PFSK-1 (cell line): ENCODE results near the gene DNAJB14.

ENCODE experiments used
- FOXP2 ChIP-seq: optimal IDR thresholded peaks from 2 replicates; pipeline ENCODE3; 2011; ENCODE audit warnings: borderline replicate concordance, control low read depth, inconsistent platforms; ENCODE audit not compliant: insufficient read depth; ENCODE audit errors: extremely low read length, extremely low read depth
- POLR2AphosphoS5 ChIP-seq: IDR thresholded peaks from 2 replicates; pipeline ENCODE4 v1.6.1; 2012; ENCODE audit warnings: low read depth, mild to moderate bottlenecking, control low read depth, low read length, moderate library complexity
- SIN3A ChIP-seq: IDR thresholded peaks from 2 replicates; pipeline ENCODE4 v1.6.1; 2012; ENCODE audit warnings: mild to moderate bottlenecking, low read length, moderate library complexity, borderline replicate concordance; ENCODE audit not compliant: insufficient read depth
- TAF1 ChIP-seq: IDR thresholded peaks from 2 replicates; pipeline ENCODE4 v1.6.1; 2012; ENCODE audit warnings: low read length, control low read depth, borderline replicate concordance; ENCODE audit not compliant: insufficient read depth
- TF ChIP-seq, protein P1 (sequence below), 2 experiments: IDR thresholded peaks; 2 replicates each; pipeline versions ENCODE4 v1.6.1 to v1.8.0; 2011 to 2012; ENCODE audit warnings: low read depth in 2 of 2, low read length in 2 of 2, control low read depth in 1 of 2, inconsistent platforms in 1 of 2, mild to moderate bottlenecking in 1 of 2, moderate library complexity in 1 of 2; ENCODE audit not compliant: insufficient read depth in 1 of 2

Gene DNAJB14

DNA sequence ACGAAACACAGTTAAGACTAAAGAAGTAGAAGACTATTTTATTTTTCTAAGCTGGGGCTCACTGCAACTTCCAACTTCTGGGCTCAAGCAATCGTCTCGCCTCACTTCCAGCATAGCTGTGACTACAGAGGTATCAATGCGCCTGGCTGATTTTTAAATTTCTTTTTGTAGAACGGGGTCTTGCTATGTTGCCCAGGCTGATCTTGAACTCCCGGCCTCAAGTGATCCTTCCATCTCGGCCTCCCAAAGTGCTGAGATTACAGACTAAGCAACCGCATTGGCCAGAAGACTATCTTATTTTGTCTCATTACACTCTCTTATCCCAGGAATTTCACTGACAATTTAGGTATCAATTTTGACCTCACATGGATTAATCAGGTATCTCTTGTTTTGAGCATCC is 53.4 kb downstream of the DNAJB14 start:
- TF ChIP-seq POLR2AphosphoS5 (no peak), TAF1 (no peak), SIN3A (no peak), FOXP2 (no peak)
- TF ChIP-seq, protein P1, sequence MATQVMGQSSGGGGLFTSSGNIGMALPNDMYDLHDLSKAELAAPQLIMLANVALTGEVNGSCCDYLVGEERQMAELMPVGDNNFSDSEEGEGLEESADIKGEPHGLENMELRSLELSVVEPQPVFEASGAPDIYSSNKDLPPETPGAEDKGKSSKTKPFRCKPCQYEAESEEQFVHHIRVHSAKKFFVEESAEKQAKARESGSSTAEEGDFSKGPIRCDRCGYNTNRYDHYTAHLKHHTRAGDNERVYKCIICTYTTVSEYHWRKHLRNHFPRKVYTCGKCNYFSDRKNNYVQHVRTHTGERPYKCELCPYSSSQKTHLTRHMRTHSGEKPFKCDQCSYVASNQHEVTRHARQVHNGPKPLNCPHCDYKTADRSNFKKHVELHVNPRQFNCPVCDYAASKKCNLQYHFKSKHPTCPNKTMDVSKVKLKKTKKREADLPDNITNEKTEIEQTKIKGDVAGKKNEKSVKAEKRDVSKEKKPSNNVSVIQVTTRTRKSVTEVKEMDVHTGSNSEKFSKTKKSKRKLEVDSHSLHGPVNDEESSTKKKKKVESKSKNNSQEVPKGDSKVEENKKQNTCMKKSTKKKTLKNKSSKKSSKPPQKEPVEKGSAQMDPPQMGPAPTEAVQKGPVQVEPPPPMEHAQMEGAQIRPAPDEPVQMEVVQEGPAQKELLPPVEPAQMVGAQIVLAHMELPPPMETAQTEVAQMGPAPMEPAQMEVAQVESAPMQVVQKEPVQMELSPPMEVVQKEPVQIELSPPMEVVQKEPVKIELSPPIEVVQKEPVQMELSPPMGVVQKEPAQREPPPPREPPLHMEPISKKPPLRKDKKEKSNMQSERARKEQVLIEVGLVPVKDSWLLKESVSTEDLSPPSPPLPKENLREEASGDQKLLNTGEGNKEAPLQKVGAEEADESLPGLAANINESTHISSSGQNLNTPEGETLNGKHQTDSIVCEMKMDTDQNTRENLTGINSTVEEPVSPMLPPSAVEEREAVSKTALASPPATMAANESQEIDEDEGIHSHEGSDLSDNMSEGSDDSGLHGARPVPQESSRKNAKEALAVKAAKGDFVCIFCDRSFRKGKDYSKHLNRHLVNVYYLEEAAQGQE (IDR thresholded peaks at IDR 0.05; ENCODE audit: insufficient read depth in 1 of 2, low read depth in 2 of 2, low read length in 2 of 2): no peak

DNA sequence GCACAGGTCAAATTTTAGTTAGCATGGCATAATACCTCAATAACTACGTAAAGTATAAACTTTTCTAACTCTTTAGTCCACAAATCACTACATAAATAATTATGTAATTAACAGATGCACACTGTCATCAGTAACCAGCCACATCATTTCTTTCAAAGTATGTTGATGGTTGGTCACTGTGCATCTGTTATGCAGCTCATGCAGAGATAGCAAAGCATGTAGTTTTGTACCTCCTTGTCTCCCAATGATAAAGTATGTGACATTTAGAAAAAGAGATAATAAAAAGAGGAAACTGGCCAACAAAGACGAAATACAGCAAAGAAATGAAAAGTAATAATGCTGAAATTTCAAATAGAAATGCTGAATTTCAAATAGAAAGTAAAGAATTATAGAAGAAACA is 55.1 kb downstream of the DNAJB14 start:
- TF ChIP-seq, protein P1 (IDR thresholded peaks at IDR 0.05; ENCODE audit: insufficient read depth in 1 of 2, low read depth in 2 of 2, low read length in 2 of 2): no peak
- TF ChIP-seq SIN3A (no peak), TAF1 (no peak), POLR2AphosphoS5 (no peak), FOXP2 (no peak)

DNA sequence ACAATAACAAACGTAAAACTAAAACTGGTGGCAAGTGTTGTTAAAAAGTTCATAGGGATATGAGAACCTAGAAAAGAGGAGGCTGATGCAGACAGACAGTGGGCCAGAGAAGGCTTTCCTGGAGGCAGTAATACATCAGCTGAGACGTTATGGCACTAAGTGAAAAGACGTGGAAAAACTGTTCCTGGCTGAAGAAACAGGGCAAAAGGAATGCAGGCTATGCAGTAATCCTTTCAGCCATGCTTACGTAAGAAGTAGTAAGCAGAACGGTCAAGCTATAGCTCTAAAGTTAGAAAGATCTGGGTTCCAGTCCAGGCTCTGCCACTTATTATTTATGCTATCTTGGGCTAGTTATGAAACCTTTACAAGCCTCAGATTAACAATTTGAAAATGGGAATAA is 58.6 kb downstream of the DNAJB14 start:
- TF ChIP-seq TAF1: no peak
- TF ChIP-seq, protein P1 (IDR thresholded peaks at IDR 0.05; ENCODE audit: insufficient read depth in 1 of 2, low read depth in 2 of 2, low read length in 2 of 2): no peak

DNA sequence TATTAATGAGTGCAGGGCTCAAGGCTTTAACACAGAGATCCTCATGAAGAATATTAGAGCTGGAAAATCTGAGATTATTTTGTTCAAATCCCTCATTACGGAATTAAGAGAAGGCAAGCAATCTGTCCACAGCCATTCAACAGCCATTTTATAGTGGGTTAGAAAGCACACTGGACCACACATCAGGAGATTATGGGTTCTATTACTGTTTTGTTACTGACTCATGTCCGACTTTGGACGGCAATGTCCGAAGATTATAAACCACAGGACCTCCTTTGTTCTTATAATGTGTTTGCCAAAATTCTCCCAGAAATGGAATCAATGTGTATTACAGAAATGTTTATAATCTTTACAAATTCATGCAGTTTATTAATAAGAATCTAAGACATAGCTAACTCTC is 60.3 kb downstream of the DNAJB14 start:
- TF ChIP-seq, protein P1 (IDR thresholded peaks at IDR 0.05; ENCODE audit: insufficient read depth in 1 of 2, low read depth in 2 of 2, low read length in 2 of 2): no peak
- no peak for TF ChIP-seq TAF1
- no peak for TF ChIP-seq POLR2AphosphoS5
- no peak for TF ChIP-seq SIN3A
- TF ChIP-seq FOXP2: no peak

DNA sequence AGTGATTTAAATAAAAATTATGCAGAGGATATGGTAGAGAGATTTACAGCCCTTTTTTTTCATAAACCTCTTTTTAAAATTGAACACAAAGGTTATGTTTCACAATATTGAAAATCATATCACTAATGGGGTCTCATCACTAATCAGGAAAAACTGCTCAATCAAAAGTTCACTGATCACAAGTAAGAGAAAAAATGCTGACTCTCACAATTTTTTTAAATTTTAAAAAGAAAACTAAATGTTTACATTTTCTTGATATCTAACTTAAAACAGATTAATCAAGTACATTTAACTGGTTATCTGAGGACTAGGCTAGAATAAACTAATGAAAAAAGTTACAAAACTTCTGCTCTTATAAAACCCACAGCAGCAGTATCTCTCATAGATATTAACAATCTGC is 60.7 kb downstream of the DNAJB14 start:
- no peak for TF ChIP-seq FOXP2
- TF ChIP-seq, protein P1 (IDR thresholded peaks at IDR 0.05; ENCODE audit: insufficient read depth in 1 of 2, low read depth in 2 of 2, low read length in 2 of 2): no peak
- no peak for TF ChIP-seq SIN3A
- TF ChIP-seq POLR2AphosphoS5: no peak
- TF ChIP-seq TAF1: no peak
